Right lobe of liver (tissue), 6 donors: ENCODE data around the gene SLC6A20. TPM values are rescaled to one million over a fixed set of nuclear protein-coding genes. Genes with fewer than 3 reads are reported as not detected.

Experiments
- ATAC-seq, 4 donors: fragments of 200-7000 bp; cut with Tn5 transposase; one replicate each; pipeline ENCODE4 v1.9.1; 2020; ENCODE audit warnings: mild to moderate bottlenecking in 4 of 4, moderate library complexity in 4 of 4
- DNase-seq, 3 donors: peaks; one replicate each; pipeline ENCODE4 v3.0.0-alpha.2; 2020
- H3K27ac ChIP-seq, 3 donors: fragments of 200-600 bp; one replicate each; pipeline ENCODE4 v1.8.0; 2022
- H3K27me3 ChIP-seq, 2 donors: fragments of 200-600 bp; one replicate each; pipeline ENCODE4 v1.8.0; 2022
- H3K36me3 ChIP-seq, 4 donors: fragments of 200-600 bp; sonication (generic) in 1 of 4; one replicate each; pipeline versions ENCODE4 v1.5.1 to v1.8.0; 2017 to 2022; ENCODE audit warnings: control low read depth in 1 of 4
- H3K4me1 ChIP-seq, 4 donors: fragments of 200-600 bp; sonication (generic) in 1 of 4; one replicate each; pipeline versions ENCODE4 v1.5.1 to v1.8.0; 2017 to 2022; ENCODE audit warnings: control low read depth in 1 of 4
- H3K4me3 ChIP-seq, 3 donors: fragments of 200-600 bp; one replicate each; pipeline ENCODE4 v1.8.0; 2022
- H3K9me3 ChIP-seq, 4 donors: fragments of 200-600 bp; sonication (generic) in 1 of 4; one replicate each; pipeline versions ENCODE4 v1.5.1 to v1.8.0; 2017 to 2022; ENCODE audit warnings: control low read depth in 1 of 4
- POLR2A ChIP-seq: fragments of 450-650 bp; IDR thresholded peaks from one replicate; pipeline ENCODE4 v1.6.1; 2017; ENCODE audit warnings: antibody characterized with exemption, mild to moderate bottlenecking
- WGBS: methylation state at CpG from one replicate; pipeline ENCODE4 v1.1.6; 2018; ENCODE audit warnings: low coverage, low lambda C conversion rate; ENCODE audit not compliant: insufficient coverage; ENCODE audit errors: missing lambda C conversion rate; 5-methylcytosine and 5-hydroxymethylcytosine counted together
- intact Hi-C, 2 donors: fragments of 100-400 bp; cut with DNase I; formaldehyde crosslinking; loops; one replicate each; pipeline versions ENCODE4 v1.11.2 to v1.14.1; 2022
- total RNA-seq, 6 experiments: library from RNA; depleted of rRNA in 2 of 6; stranded (reverse); fragments of >200 nt in 2 of 6; fragmentation: NEBNext Ultra II Directional in 3 of 6; extraction: Animal tissue kit (Norgen Biotek cat#: 25700) in 3 of 6; gene quantifications; one replicate each; pipeline versions ENCODE4 v1.1.0 to v1.2.4, GENCODE V29; 2016 to 2023
- TF ChIP-seq, protein P1 (sequence below), 4 donors: fragments of 200-600 bp in 3 of 4; fragments of 450-650 bp in 1 of 4; IDR thresholded peaks; one replicate each; pipeline versions ENCODE4 v1.5.1 to v1.8.0; 2016 to 2022; ENCODE audit warnings: antibody characterized with exemption in 4 of 4, mild to moderate bottlenecking in 2 of 4
- donor health status: DM: no; HTN: yes; CAD: no.
- donor health status: DM: no; HTN: no; CAD: no.
- donor health status: DM: no; HTN: no; CAD: no.
- donor health status: DM: no; HTN: yes; CAD: no.
- donor health status: DM: no; HTN: yes; CAD: no.

The SLC6A20 gene
- total RNA-seq, 6 experiments from 2014 or later: 0.07 to 0.21 (median 0.12) TPM; not detected in 3

GRCh38 chr3:45719655-45720487 lies 76.5 kb downstream of the SLC6A20 start:
- H3K4me1 ChIP-seq: peaks cover 0 to 15% (median 4%) of the 10 kb centered on the region in 4 donors
- intact Hi-C loops: no loop called here
- DNase-seq (no peak), ATAC-seq (no peak)
- 67% methylated on average over 3 of the region's 3 CpGs for WGBS
- peaks cover 0 to 18% (median 7%) of the 10 kb centered on the region in 4 donors for H3K36me3 ChIP-seq
- no peak overlapping the region for H3K4me3 ChIP-seq
- no peak for TF ChIP-seq POLR2A
- TF ChIP-seq, protein P1, sequence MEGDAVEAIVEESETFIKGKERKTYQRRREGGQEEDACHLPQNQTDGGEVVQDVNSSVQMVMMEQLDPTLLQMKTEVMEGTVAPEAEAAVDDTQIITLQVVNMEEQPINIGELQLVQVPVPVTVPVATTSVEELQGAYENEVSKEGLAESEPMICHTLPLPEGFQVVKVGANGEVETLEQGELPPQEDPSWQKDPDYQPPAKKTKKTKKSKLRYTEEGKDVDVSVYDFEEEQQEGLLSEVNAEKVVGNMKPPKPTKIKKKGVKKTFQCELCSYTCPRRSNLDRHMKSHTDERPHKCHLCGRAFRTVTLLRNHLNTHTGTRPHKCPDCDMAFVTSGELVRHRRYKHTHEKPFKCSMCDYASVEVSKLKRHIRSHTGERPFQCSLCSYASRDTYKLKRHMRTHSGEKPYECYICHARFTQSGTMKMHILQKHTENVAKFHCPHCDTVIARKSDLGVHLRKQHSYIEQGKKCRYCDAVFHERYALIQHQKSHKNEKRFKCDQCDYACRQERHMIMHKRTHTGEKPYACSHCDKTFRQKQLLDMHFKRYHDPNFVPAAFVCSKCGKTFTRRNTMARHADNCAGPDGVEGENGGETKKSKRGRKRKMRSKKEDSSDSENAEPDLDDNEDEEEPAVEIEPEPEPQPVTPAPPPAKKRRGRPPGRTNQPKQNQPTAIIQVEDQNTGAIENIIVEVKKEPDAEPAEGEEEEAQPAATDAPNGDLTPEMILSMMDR (IDR thresholded peaks at IDR 0.05): no peak
- H3K9me3 ChIP-seq: no peaks in the 10 kb centered on the region
- H3K27ac ChIP-seq: no peak overlapping the region
- no peaks in the 10 kb centered on the region for H3K27me3 ChIP-seq

DNA sequence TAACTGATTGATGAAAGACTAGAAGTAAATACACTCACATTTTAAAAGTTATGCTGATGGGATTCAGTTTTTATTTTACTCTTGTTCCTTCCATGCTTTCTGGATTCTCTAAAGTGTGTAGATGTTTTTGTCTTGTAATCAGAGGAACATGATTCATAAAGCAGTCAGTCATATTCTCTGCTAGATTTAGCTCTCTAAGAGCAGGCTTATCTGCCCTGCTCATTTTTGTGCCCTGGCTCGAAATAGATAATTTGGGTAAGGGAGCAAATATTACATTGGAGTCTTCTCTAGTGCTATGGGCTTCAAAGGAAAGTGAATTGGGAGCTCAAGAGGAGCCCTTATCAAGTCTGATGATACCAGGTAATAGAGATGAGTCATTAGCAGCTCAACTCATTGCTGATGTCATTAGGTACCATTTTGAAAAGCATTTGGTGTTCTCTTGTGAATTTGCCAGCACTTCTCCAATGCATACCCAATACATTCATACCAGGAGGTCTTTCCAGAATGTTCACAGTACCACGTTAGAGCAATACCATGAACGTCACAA lies 79.5 kb downstream of the SLC6A20 start:
- Histone ChIP-seq H3K27ac (no peak overlapping the region), H3K36me3 (peaks cover 0 to 18% (median 6%) of the 10 kb centered on the region in 4 donors), H3K9me3 (no peaks in the 10 kb centered on the region), H3K4me3 (no peak overlapping the region), H3K4me1 (peaks cover 0 to 15% (median 4%) of the 10 kb centered on the region in 4 donors), H3K27me3 (no peaks in the 10 kb centered on the region)
- 88% methylated on average over 2 of the region's 3 CpGs for WGBS
- intact Hi-C loops: no loop called here
- no peak for ATAC-seq
- TF ChIP-seq POLR2A: no peak
- TF ChIP-seq, protein P1 (IDR thresholded peaks at IDR 0.05): no peak
- no peak for DNase-seq

- Histone ChIP-seq H3K27ac (no peak overlapping the region), H3K9me3 (no peaks in the 10 kb centered on the region), H3K4me1 (peaks cover 0 to 13% (median 4%) of the 10 kb centered on the region in 4 donors), H3K4me3 (no peak overlapping the region), H3K36me3 (peaks cover 0 to 27% (median 6%) of the 10 kb centered on the region in 4 donors), H3K27me3 (no peaks in the 10 kb centered on the region)
- DNase-seq (no peak), ATAC-seq (no peak)
- WGBS: 9% methylated on average over 1 of the region's 2 CpGs
- intact Hi-C loops: no loop called here
- TF ChIP-seq, protein P1 (IDR thresholded peaks at IDR 0.05): no peak
- TF ChIP-seq POLR2A: no peak
Measured at GRCh38 chr3:45715945-45716344, 80.4 kb downstream of the SLC6A20 start.

DNA sequence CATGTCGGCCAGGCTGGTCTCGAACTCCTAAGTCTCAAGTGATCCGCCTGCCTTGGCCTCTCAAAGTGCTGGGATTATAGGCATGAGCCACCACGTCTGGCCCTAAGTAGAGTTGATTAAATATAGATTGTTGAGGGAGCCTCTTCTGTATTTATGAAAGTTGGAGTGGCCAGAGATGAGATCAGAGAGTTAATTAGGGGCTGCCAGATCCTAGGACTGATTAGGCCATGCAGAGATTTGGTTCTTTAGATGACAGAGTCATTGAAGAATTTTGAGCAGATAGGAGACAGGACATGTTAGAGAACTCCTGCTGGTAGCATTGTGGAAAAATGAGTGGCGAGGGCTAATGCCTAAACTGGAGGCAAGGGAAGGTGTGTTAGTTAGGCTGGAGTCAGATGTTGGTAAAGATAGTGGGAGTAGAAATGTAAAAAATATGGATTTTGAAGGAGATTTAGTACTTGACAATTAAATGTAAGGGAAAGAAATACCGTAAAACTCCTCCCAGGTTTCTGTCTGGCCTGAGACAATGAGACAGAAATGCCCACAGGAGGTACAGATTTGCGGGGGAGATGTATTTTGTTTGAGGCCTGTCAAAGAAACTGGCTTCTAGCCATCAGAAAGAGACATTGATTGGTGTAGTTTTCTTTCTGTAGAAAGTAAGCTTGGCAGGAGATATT lies 83.8 kb downstream of the SLC6A20 start:
- intact Hi-C loops: no loop called here
- DNase-seq: no peak

More for the DNA sequence above, 83.8 kb downstream of the SLC6A20 start:
- H3K27me3 ChIP-seq: no peaks in the 10 kb centered on the region
- WGBS: 100% methylated on average over 4 of the region's 7 CpGs
- H3K36me3 ChIP-seq: peaks cover 0 to 42% (median 8%) of the 10 kb centered on the region in 4 donors
- H3K4me1 ChIP-seq: no peaks in the 10 kb centered on the region
- H3K9me3 ChIP-seq: no peaks in the 10 kb centered on the region
- no peak for ATAC-seq
- H3K27ac ChIP-seq: no peak overlapping the region
- H3K4me3 ChIP-seq: no peak overlapping the region
- TF ChIP-seq, protein P1 (IDR thresholded peaks at IDR 0.05): no peak
